Measurements from ENCODE around the gene MRPL11. TPM values are rescaled to one million over a fixed set of nuclear protein-coding genes. Genes with fewer than 3 reads are reported as not detected.
"Not testable (repeated sequence)": the region's sequence is repeated elsewhere in the genome, so short reads cannot be mapped to it uniquely, and the experiment has no call there.

The MRPL11 gene
- total RNA-seq, 4 donors from 2014 or later: 24.7 to 34.9 (median 28.9) TPM

GRCh38 chr11:66437979-66438503 lies 607 bp downstream of the MRPL11 start:
- Histone ChIP-seq H3K27me3 (no peaks in the 10 kb centered on the region), H3K9me3 (peaks cover 0 to under 1% (median 0%) of the 10 kb centered on the region in 4 donors), H3K4me1 (peaks cover 0 to 12% (median 0%) of the 10 kb centered on the region in 4 donors), H3K27ac (peak overlapping the region; percentile 81 to 88 (median 85)), H3K4me3 (peak overlapping the region; percentile 70 to 99 (median 72)), H3K36me3 (peaks cover 0 to 20% (median 0%) of the 10 kb centered on the region in 3 donors)
- TF ChIP-seq CTCF (IDR thresholded peaks at IDR 0.05) (no peak), POLR2A (IDR thresholded peaks at IDR 0.05) (no peak)
- no peak for DNase-seq

- TF ChIP-seq CTCF (IDR thresholded peaks at IDR 0.05) (no peak), POLR2A (IDR thresholded peaks at IDR 0.05) (no peak)
- Histone ChIP-seq H3K27me3 (no peaks in the 10 kb centered on the region), H3K9me3 (no peaks in the 10 kb centered on the region), H3K27ac (no peak overlapping the region), H3K4me1 (peaks cover 0 to 5% (median 0%) of the 10 kb centered on the region in 4 donors), H3K4me3 (no peak overlapping the region), H3K36me3 (peaks cover 0 to 26% (median 0%) of the 10 kb centered on the region in 3 donors)
- DNase-seq: no peak
Measured at GRCh38 chr11:66432597-66432996, 6.1 kb downstream of the MRPL11 start.

GRCh38 chr11:66431871-66432329 lies 6.7 kb downstream of the MRPL11 start:
- peaks cover 0 to 26% (median 0%) of the 10 kb centered on the region in 3 donors for H3K36me3 ChIP-seq
- not testable (repeated sequence) for H3K4me3 ChIP-seq, H3K9me3 ChIP-seq, H3K27ac ChIP-seq, H3K27me3 ChIP-seq, H3K4me1 ChIP-seq, DNase-seq

GRCh38 chr11:66431287-66431686 lies 7.4 kb downstream of the MRPL11 start:
- peaks cover 0 to 23% (median 0%) of the 10 kb centered on the region in 3 donors for H3K36me3 ChIP-seq
- not testable (repeated sequence) for H3K27ac ChIP-seq, H3K27me3 ChIP-seq, H3K4me1 ChIP-seq, H3K4me3 ChIP-seq, DNase-seq, H3K9me3 ChIP-seq

GRCh38 chr11:66429983-66430602 lies 8.6 kb downstream of the MRPL11 start:
- peak; percentile 46 to 86 (median 75) for DNase-seq
- Histone ChIP-seq H3K4me3 (no peak overlapping the region), H3K9me3 (no peaks in the 10 kb centered on the region), H3K27me3 (no peaks in the 10 kb centered on the region), H3K36me3 (peaks cover 0 to 11% (median 0%) of the 10 kb centered on the region in 3 donors), H3K27ac (no peak overlapping the region), H3K4me1 (no peaks in the 10 kb centered on the region)
- peak; percentile 58 to 84 (median 71) for TF ChIP-seq CTCF (IDR thresholded peaks at IDR 0.05)
- no peak for TF ChIP-seq POLR2A (IDR thresholded peaks at IDR 0.05)

- H3K36me3 ChIP-seq: peaks cover 0 to 11% (median 0%) of the 10 kb centered on the region in 3 donors
- no peaks in the 10 kb centered on the region for H3K9me3 ChIP-seq
- no peak overlapping the region for H3K27ac ChIP-seq
- H3K4me3 ChIP-seq: no peak overlapping the region
- no peaks in the 10 kb centered on the region for H3K27me3 ChIP-seq
- TF ChIP-seq CTCF (IDR thresholded peaks at IDR 0.05) (no peak), POLR2A (IDR thresholded peaks at IDR 0.05) (no peak)
- no peaks in the 10 kb centered on the region for H3K4me1 ChIP-seq
- no peak for DNase-seq
Measured at GRCh38 chr11:66428933-66429332, 9.7 kb downstream of the MRPL11 start.

Measured in Peyer's patch (tissue), 4 donors.